HepG2 (cell line): Measurements from ENCODE around the gene SYCE3. TPM values are rescaled to one million over a fixed set of nuclear protein-coding genes. Genes with fewer than 3 reads are reported as not detected.
A peak's percentile ranks its signal among the peaks of the same experiment; 100 is the strongest.

ENCODE experiments used
- BRCA1 ChIP-seq: sonication (generic); formaldehyde crosslinking; IDR thresholded peaks from 2 replicates; pipeline ENCODE4 v1.4.0; 2020; ENCODE audit warnings: missing genetic modification reagents
- DDIT3 ChIP-seq: sonication (generic); formaldehyde crosslinking; IDR thresholded peaks from 2 replicates; pipeline ENCODE4 v1.4.0; 2020; ENCODE audit warnings: mild to moderate bottlenecking, missing genetic modification reagents
- EP300 ChIP-seq, 3 experiments: sonication (generic) in 1 of 3; formaldehyde crosslinking in 1 of 3; IDR thresholded peaks; 2 replicates each; pipeline versions ENCODE4 v1.5.1 to v1.6.1; 2011 to 2020; ENCODE audit warnings: low read depth in 2 of 3, low read length in 2 of 3, borderline replicate concordance in 1 of 3, improper control_type of control experiment in 1 of 3, mild to moderate bottlenecking in 1 of 3, missing genetic modification reagents in 1 of 3, moderate library complexity in 1 of 3
- KLF16 ChIP-seq, 2 experiments: sonication (generic) in 1 of 2; formaldehyde crosslinking in 1 of 2; IDR thresholded peaks; 2 replicates each; pipeline versions ENCODE4 v1.6.1 to v1.8.0; 2016 to 2023; ENCODE audit warnings: missing genetic modification reagents in 2 of 2, missing compliant biosample characterization in 1 of 2
- MXI1 ChIP-seq: IDR thresholded peaks from 3 replicates; pipeline ENCODE4 v1.6.1; 2012; ENCODE audit warnings: low read depth, low read length, inconsistent platforms, borderline replicate concordance
- NPAS2 ChIP-seq: sonication (generic); formaldehyde crosslinking; IDR thresholded peaks from 2 replicates; pipeline ENCODE4 v1.8.0; 2022; ENCODE audit warnings: mild to moderate bottlenecking, missing genetic modification reagents, borderline replicate concordance
- NR3C1 ChIP-seq: sonication (generic); formaldehyde crosslinking; IDR thresholded peaks from 2 replicates; pipeline ENCODE4 v1.4.0; 2020; ENCODE audit warnings: missing genetic modification reagents
- PRDM4 ChIP-seq: sonication (generic); formaldehyde crosslinking; IDR thresholded peaks from 2 replicates; pipeline ENCODE4 v1.9.0; 2021; ENCODE audit warnings: missing genetic modification reagents, borderline replicate concordance
- SNRNP70 ChIP-seq: fragments of 200-400 bp; formaldehyde crosslinking; IDR thresholded peaks from 2 replicates; pipeline ENCODE4 v1.6.1; 2017; ENCODE audit warnings: mild to moderate bottlenecking, low read depth, low read length, moderate library complexity
- ZFP82 ChIP-seq: sonication (generic); formaldehyde crosslinking; IDR thresholded peaks from 2 replicates; pipeline ENCODE4 v1.5.1; 2020; ENCODE audit warnings: mild to moderate bottlenecking, missing genetic modification reagents, borderline replicate concordance
- ZKSCAN8 ChIP-seq: IDR thresholded peaks from 2 replicates; pipeline ENCODE4 v1.6.1; 2016; ENCODE audit warnings: borderline replicate concordance, missing genetic modification reagents, missing compliant biosample characterization
- ZNF18 ChIP-seq: sonication (generic); formaldehyde crosslinking; IDR thresholded peaks from 2 replicates; pipeline ENCODE4 v1.8.0; 2022; ENCODE audit warnings: mild to moderate bottlenecking, missing genetic modification reagents; ENCODE audit not compliant: insufficient replicate concordance
- ZNF326 ChIP-seq: sonication (generic); formaldehyde crosslinking; IDR thresholded peaks from 2 replicates; pipeline ENCODE4 v1.4.0; 2020; ENCODE audit warnings: missing genetic modification reagents, borderline replicate concordance
- ZNF503 ChIP-seq: sonication (generic); formaldehyde crosslinking; IDR thresholded peaks from 2 replicates; pipeline ENCODE4 v1.4.0; 2020; ENCODE audit warnings: missing genetic modification reagents
- ZNF780A ChIP-seq: sonication (generic); formaldehyde crosslinking; IDR thresholded peaks from 2 replicates; pipeline ENCODE4 v1.8.0; 2022; ENCODE audit warnings: mild to moderate bottlenecking, missing genetic modification reagents, moderate library complexity
- ZXDC ChIP-seq: sonication (generic); formaldehyde crosslinking; IDR thresholded peaks from 2 replicates; pipeline ENCODE4 v1.5.0; 2020; ENCODE audit warnings: mild to moderate bottlenecking, missing genetic modification reagents
- polyA plus RNA-seq, 8 experiments: library from polyadenylated mRNA; depleted of rRNA in 3 of 8; stranded (reverse) in 7 of 8; unstranded in 1 of 8; fragments of >200 nt; fragmentation: Illumina TruSeq in 4 of 8; extraction: Trizol in 4 of 8; gene quantifications; 2 replicates each; pipeline versions ENCODE4 v1.2.1 to v1.2.3, GENCODE V29; 2011 to 2016; ENCODE audit warnings: low read depth in 4 of 8, missing spikeins in 1 of 8, mixed read lengths in 1 of 8; ENCODE audit not compliant: insufficient read depth in 1 of 8
- total RNA-seq, 5 experiments: library from RNA; depleted of rRNA; stranded (reverse); fragments of >200 nt; fragmentation: Illumina TruSeq; extraction: Trizol; gene quantifications; 2 replicates each; pipeline ENCODE4 v1.2.3, GENCODE V29; 2016; ENCODE audit warnings: low read depth in 1 of 5

SYCE3 gene
- total and polyA plus RNA-seq, 2 of the 13 experiments (the other 11 are each of a cell fraction or from before 2014, with no cell fraction given) = not detected

GRCh38 chr22:50599816-50600455 lies 37.2 kb upstream of the SYCE3 start (continued):
- TF ChIP-seq ZKSCAN8 (peak; percentile 76; the same call in 1 of the 2 replicates), ZNF18 (CRISPR knock-in tag) (peak; percentile 92), SNRNP70 (no peak), NR3C1 (CRISPR knock-in tag) (peak; percentile 94; the same call in 1 of the 2 replicates), PRDM4 (peak; percentile 96), ZNF326 (CRISPR knock-in tag) (peak; percentile 87; the same call in 1 of the 2 replicates), ZXDC (CRISPR knock-in tag) (peak; percentile 93; the same call in 1 of the 2 replicates), BRCA1 (CRISPR knock-in tag) (peak; percentile 100), ZFP82 (CRISPR knock-in tag) (peak; percentile 96; the same call in 1 of the 2 replicates), MXI1 (peak; percentile 98), NPAS2 (no peak; the same call in 1 of the 2 replicates), ZNF780A (CRISPR knock-in tag) (peak; percentile 99), EP300 (IDR thresholded peaks at IDR 0.05; ENCODE audit: low read depth in 2 of 2, low read length in 2 of 2) (no peak), EP300 (CRISPR knock-in tag; IDR thresholded peaks at IDR 0.05; ENCODE audit: borderline replicate concordance) (peak; percentile 69), DDIT3 (peak; percentile 84; the same call in 1 of the 2 replicates), ZNF503 (peak; percentile 92), KLF16 (CRISPR knock-in tag; IDR thresholded peaks at IDR 0.05) (peak in 1 of 2 experiments; percentile 99; a peak in 3 of 4 replicates)
